ENCODE results near the gene CFAP77.
"Not testable (repeated sequence)": the region's sequence is repeated elsewhere in the genome, so short reads cannot be mapped to it uniquely, and the experiment has no call there.

The CFAP77 gene

DNA sequence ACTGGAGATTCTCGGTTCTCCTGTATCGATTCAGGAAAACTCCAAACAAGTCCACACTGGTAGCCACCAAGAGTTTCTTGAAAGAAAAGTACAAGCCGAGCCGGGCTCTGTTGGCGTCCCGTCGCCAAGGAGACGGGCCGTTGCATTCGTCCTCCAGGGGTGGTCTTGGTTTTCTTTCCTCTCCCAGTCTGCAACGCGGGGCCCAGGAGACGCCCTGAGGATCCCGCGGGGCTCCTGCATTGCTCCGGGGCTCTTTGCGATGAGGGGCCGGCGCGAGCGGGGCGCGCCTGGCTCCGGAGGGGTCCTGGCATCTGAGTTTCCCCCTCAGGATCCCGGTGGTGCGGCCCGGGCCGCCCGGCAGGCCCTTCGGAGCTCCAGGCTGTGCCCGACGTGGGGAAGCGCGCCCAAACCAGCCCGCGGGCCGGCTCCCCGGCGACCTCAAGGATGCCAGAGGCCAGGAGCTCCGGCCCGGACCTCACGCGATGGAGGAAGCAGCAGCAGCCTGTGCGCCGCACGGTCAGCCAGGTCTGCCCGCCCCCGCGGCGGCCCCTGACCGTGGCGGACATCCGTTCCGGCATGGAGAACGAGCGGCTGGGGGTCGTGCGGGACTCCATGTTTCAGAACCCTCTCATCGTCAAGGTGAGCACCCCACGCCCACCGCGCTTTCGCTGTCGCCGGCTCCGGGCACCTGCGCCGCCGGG lies at the start of gene CFAP77:
Gene CFAP77 (plus strand): TSS at position 384 of the 701 bp plus-strand sequence. CDS start 61 bp downstream, at position 445.
- DNase-seq (ENCODE audit: low spot score), result peak; percentile 40

DNA sequence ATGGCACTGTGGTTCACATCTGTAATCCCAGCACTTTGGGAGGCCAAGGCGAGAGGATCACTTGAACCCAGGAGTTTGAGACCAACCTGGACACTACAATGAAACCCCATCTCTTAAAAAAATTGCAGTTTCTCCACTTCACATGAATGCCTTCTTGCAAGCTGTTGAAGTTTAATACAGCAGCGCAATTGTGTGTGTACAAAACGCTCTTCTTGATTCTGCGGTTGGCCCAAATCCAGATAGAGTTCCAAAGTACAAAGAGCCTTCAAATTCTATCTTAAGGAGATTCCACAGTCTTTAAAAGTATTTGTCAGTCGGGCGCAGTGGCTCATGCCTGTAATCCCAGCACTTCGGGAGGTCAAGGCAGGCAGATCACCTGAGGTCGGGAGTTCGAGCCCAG lies 45.9 kb upstream of the CFAP77 start:
- no peak for DNase-seq (ENCODE audit: low spot score)

DNA sequence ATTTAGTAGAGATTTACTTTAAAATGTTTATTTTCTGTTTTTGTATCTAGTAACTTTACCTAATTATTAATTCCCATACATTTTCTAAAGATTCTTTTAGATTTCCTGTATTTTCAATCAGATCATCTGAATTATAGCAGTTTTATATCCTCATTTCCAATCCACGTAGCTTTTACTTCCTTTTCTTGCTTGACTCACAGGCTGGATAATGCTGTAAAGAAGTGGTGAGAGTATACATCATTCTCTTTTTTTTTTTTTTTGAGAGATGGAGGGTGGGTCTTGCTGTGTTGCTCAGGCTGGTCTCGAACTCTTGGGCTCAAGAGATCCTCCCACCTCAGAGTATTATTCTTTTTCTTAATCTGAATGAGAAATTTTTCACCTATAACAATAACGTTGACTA lies 44.0 kb upstream of the CFAP77 start:
- no peak for DNase-seq (ENCODE audit: low spot score)

- no peak for DNase-seq (ENCODE audit: low spot score)
Measured at GRCh38 chr9:132366481-132366880, 43.5 kb upstream of the CFAP77 start.

- no peak for DNase-seq (ENCODE audit: low spot score)
Measured at GRCh38 chr9:132367613-132368313, 42.2 kb upstream of the CFAP77 start.

GRCh38 chr9:132369421-132369820 lies 40.6 kb upstream of the CFAP77 start:
- DNase-seq (ENCODE audit: low spot score), result no peak

- DNase-seq (ENCODE audit: low spot score), result no peak
Measured at GRCh38 chr9:132370592-132370991, 39.4 kb upstream of the CFAP77 start.

DNA sequence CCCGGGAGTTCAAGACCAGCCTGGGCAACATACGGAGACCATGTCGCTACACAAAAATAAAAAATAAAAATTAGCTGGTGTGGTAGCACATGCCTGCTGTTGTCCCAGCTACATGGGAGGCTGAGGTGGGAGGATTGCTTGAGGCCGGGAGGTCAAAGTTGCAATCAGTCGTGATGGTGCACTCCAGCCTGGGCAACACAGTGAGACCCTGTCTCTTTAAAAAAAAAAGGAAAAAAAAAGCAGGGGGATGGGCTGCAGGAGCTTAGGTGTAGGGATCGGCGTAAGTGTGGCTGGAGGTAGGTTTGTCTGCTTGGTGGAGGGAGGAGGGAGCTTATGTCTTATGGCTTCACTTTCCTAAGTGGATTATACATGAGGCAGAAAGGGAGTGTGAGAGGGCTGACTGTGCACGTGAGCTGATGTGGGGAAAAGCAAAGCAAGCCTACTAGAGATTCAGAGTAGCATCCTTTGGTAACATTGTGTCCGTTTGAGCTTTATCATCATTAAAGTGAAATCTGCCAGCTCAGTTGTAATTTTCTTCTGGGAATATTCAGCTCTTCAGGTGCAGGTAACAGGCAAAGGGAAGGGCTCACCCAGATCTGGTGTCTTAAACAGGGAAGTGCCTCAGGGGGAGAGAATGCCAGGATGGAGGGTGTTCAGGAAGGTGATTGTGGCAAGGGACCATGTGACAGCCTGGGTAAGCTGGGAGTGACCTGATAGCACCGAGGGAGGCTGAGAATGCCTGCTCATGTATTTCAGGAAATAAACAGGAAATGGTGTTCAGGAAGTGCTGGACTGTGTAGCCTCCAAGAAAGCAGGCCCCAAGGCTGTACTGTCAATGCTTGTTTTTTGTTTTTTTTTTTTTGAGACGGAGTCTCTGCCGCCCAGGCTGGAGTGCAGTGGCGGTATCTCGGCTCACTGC lies 37.6 kb upstream of the CFAP77 start:
- DNase-seq (ENCODE audit: low spot score), result no peak

GRCh38 chr9:132377769-132378168 lies 32.2 kb upstream of the CFAP77 start:
- DNase-seq (ENCODE audit: low spot score), result not testable (repeated sequence)

- DNase-seq (ENCODE audit: low spot score), result not testable (repeated sequence)
Measured at GRCh38 chr9:132378416-132378815, 31.6 kb upstream of the CFAP77 start.

- DNase-seq (ENCODE audit: low spot score), result no peak
Measured at GRCh38 chr9:132381966-132382541, 28.0 kb upstream of the CFAP77 start.

- DNase-seq (ENCODE audit: low spot score), result no peak
Measured at GRCh38 chr9:132383462-132383883, 26.5 kb upstream of the CFAP77 start.

GRCh38 chr9:132384376-132384775 lies 25.6 kb upstream of the CFAP77 start:
- DNase-seq (ENCODE audit: low spot score), result no peak

- no peak for DNase-seq (ENCODE audit: low spot score)
Measured at GRCh38 chr9:132387133-132387532, 22.9 kb upstream of the CFAP77 start.

- no peak for DNase-seq (ENCODE audit: low spot score)
Measured at GRCh38 chr9:132390966-132391365, 19.0 kb upstream of the CFAP77 start.

DNA sequence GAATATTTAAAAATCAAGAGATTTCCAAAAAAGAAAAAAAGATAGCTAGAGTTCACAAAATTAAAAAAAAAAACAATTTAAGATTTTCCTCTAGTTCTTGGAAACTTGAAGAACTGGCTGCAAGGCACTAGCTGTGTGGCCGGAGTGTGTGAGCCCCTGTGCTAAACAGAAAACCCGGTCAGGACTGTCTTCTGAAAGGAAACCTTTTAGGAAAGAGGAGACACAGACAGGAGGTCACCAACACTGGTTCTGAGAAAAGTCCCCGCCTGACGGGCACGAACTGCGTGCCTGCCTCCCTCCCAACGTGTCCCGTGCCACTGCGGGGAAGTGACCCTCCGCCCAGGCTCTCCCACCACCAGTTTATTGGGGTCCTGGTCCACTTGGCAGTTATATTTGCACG lies 18.6 kb upstream of the CFAP77 start:
- no peak for DNase-seq (ENCODE audit: low spot score)

DNA sequence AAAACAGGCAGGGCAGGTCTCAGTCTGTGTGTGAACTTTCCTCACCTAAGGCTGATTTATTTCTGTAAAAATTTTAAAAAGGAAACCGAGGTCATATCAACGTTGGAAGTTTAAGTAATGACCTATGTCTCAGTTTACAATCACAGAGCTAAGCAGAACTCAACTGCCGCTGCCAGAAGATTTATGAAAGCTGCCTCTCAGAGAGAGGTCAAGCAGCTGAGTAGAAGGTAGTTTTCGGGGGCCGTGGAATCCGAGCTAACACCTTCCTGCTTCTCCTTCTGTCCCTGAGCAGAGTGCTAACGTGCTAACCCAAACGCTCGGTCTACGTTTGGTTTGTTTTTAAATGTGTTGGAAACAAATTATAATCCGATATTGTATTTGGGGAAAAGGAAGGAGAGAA lies 14.5 kb upstream of the CFAP77 start:
- DNase-seq (ENCODE audit: low spot score), result no peak

- no peak for DNase-seq (ENCODE audit: low spot score)
Measured at GRCh38 chr9:132401824-132402223, 8.2 kb upstream of the CFAP77 start.

DNA sequence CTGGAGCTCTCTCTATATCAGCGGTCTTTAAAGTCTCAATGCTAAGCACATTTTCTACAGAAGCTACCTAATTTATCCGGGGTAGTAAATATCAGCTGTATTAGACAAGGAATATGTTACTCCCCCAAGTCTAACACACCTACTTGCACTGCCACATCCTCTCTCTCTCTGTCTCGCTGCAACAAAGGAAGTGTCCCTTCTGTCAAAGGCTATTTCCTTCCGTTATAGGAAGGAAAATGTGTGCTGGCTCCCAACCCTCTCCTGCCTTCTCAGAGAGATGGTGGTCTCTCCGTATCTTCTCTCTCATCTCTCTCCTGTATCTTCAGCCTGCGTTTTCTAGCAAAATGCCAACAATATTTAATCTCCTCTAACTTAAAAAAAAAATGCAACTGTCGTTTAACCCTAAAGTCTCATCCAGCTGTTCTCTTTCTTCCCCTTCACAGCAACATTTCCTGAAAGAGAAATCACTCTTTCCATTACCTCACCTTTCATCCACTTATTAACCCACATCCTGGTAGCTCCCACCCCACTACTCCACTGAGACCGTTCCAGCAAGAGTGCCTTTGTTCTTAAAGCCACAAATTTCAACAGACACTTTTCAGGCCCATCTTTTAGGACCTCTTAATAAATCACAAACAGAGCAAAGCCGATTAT lies 5.7 kb upstream of the CFAP77 start:
- DNase-seq (ENCODE audit: low spot score), result peak; percentile 17

GRCh38 chr9:132406554-132407122 lies 3.4 kb upstream of the CFAP77 start, which contains the start of gene TTF1:
Gene TTF1 (minus strand): TSS chr9:132406840. CDS start chr9:132402821, 4,019 bp downstream.
- peak; percentile 91 for DNase-seq (ENCODE audit: low spot score)

GRCh38 chr9:132407196-132407595 lies 2.8 kb upstream of the CFAP77 start:
- DNase-seq (ENCODE audit: low spot score), result no peak

Data from CD4-positive, alpha-beta T cell treated with Interleukin-2 at 100 ng/mL for 4 hours (primary cell).